ENCODE data around the gene MAP3K1. TPM values are rescaled to one million over a fixed set of nuclear protein-coding genes. Genes with fewer than 3 reads are reported as not detected.

MAP3K1 gene
- total and polyA plus RNA-seq, 2 experiments from 2014 or later: 9.5 to 14.4 TPM

DNA sequence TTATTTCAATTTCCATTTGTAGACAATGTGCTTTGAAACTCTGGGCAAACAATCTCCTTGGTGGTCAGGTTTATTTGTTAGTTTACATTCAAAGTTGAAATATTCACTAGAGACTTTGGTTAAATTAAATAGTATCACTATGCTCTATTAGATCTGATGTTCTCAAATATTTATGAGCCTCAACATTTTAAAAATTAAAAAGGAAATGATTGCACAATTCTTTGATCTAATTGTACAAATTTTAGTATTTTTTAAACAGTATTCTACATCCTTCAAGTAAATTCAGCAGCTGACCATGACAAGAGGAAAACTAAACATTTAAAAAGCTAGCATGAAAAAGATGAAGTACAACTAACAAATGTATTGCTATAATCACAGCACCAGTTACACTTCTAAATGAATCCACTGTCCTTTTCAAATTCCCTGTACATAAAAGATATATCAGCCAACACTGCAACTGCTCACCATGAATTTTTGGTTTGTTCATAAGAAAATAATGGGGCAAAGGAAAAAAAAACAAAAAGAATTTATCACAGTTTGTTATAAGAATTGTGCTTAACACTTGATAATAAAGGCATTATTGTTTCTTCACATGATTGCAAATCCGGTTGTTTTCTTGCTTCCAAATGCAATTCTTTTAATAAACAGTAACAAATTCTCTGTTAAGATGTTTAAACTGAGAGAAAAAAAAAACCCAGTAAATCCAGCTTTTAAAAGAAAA, 104.8 kb downstream of the MAP3K1 start:
- Mint-ChIP-seq H3K9me3 (peaks cover 15% of the 10 kb centered on the region), H3K27ac (no peak overlapping the region), H3K4me3 (no peak overlapping the region), H3K36me3 (ENCODE audit: low read depth) (peaks cover 48% of the 10 kb centered on the region), H3K27me3 (ENCODE audit: insufficient read depth, low read depth, poor library complexity) (no peaks in the 10 kb centered on the region), H3K4me1 (peaks cover 10% of the 10 kb centered on the region)
- Histone ChIP-seq H3K4me3 (no peak overlapping the region), H3K4me2 (no peak overlapping the region), H3K4me1 (ENCODE audit: insufficient read depth) (no peaks in the 10 kb centered on the region), H2AFZ (no peak overlapping the region), H3K27me3 (ENCODE audit: insufficient read depth) (no peaks in the 10 kb centered on the region), H4K20me1 (replicated peaks; ENCODE audit: insufficient read depth) (no peaks in the 10 kb centered on the region), H3K27ac (ENCODE audit: low read depth) (no peak overlapping the region), H3K79me2 (replicated peaks; ENCODE audit: insufficient read depth) (no peaks in the 10 kb centered on the region), H3F3A (replicated peaks; ENCODE audit: low read depth) (no peaks in the 10 kb centered on the region), H3K9me2 (ENCODE audit: insufficient read depth) (no peaks in the 10 kb centered on the region), H3K36me3 (ENCODE audit: insufficient read depth) (peaks cover 34% of the 10 kb centered on the region)
- ATAC-seq: no peak
- DNase-seq (ENCODE audit: low spot score): no peak
- TF ChIP-seq CREB1 (CRISPR knock-in tag; IDR thresholded peaks at IDR 0.05; ENCODE audit: low read depth) (no peak), ZNF331 (CRISPR knock-in tag; IDR thresholded peaks at IDR 0.05; ENCODE audit: low read depth) (no peak), NANOG (IDR thresholded peaks at IDR 0.05; ENCODE audit: borderline replicate concordance) (no peak), EZH2phosphoT487 (IDR thresholded peaks at IDR 0.05; ENCODE audit: unreplicated experiment) (no peak), JUNB (IDR thresholded peaks at IDR 0.05; ENCODE audit: unreplicated experiment) (no peak), ZNF114 (CRISPR knock-in tag; IDR thresholded peaks at IDR 0.05) (no peak), EZH2 (IDR thresholded peaks at IDR 0.05; ENCODE audit: low read depth, unreplicated experiment) (no peak), POLR2AphosphoS5 (IDR thresholded peaks at IDR 0.05; ENCODE audit: low read depth) (no peak), STAT1 (IDR thresholded peaks at IDR 0.05; ENCODE audit: unreplicated experiment) (no peak)
- TF ChIP-seq, protein P1, sequence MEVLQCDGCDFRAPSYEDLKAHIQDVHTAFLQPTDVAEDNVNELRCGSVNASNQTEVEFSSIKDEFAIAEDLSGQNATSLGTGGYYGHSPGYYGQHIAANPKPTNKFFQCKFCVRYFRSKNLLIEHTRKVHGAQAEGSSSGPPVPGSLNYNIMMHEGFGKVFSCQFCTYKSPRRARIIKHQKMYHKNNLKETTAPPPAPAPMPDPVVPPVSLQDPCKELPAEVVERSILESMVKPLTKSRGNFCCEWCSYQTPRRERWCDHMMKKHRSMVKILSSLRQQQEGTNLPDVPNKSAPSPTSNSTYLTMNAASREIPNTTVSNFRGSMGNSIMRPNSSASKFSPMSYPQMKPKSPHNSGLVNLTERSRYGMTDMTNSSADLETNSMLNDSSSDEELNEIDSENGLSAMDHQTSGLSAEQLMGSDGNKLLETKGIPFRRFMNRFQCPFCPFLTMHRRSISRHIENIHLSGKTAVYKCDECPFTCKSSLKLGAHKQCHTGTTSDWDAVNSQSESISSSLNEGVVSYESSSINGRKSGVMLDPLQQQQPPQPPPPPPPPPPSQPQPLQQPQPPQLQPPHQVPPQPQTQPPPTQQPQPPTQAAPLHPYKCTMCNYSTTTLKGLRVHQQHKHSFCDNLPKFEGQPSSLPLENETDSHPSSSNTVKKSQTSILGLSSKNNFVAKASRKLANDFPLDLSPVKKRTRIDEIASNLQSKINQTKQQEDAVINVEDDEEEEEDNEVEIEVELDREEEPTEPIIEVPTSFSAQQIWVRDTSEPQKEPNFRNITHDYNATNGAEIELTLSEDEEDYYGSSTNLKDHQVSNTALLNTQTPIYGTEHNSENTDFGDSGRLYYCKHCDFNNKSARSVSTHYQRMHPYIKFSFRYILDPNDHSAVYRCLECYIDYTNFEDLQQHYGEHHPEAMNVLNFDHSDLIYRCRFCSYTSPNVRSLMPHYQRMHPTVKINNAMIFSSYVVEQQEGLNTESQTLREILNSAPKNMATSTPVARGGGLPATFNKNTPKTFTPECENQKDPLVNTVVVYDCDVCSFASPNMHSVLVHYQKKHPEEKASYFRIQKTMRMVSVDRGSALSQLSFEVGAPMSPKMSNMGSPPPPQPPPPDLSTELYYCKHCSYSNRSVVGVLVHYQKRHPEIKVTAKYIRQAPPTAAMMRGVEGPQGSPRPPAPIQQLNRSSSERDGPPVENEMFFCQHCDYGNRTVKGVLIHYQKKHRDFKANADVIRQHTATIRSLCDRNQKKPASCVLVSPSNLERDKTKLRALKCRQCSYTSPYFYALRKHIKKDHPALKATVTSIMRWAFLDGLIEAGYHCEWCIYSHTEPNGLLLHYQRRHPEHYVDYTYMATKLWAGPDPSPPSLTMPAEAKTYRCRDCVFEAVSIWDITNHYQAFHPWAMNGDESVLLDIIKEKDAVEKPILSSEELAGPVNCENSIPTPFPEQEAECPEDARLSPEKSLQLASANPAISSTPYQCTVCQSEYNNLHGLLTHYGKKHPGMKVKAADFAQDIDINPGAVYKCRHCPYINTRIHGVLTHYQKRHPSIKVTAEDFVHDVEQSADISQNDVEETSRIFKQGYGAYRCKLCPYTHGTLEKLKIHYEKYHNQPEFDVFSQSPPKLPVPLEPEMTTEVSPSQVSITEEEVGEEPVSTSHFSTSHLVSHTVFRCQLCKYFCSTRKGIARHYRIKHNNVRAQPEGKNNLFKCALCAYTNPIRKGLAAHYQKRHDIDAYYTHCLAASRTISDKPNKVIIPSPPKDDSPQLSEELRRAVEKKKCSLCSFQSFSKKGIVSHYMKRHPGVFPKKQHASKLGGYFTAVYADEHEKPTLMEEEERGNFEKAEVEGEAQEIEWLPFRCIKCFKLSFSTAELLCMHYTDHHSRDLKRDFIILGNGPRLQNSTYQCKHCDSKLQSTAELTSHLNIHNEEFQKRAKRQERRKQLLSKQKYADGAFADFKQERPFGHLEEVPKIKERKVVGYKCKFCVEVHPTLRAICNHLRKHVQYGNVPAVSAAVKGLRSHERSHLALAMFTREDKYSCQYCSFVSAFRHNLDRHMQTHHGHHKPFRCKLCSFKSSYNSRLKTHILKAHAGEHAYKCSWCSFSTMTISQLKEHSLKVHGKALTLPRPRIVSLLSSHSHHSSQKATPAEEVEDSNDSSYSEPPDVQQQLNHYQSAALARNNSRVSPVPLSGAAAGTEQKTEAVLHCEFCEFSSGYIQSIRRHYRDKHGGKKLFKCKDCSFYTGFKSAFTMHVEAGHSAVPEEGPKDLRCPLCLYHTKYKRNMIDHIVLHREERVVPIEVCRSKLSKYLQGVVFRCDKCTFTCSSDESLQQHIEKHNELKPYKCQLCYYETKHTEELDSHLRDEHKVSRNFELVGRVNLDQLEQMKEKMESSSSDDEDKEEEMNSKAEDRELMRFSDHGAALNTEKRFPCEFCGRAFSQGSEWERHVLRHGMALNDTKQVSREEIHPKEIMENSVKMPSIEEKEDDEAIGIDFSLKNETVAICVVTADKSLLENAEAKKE (CRISPR knock-in tag; IDR thresholded peaks at IDR 0.05): no peak
- TF ChIP-seq, protein P2, sequence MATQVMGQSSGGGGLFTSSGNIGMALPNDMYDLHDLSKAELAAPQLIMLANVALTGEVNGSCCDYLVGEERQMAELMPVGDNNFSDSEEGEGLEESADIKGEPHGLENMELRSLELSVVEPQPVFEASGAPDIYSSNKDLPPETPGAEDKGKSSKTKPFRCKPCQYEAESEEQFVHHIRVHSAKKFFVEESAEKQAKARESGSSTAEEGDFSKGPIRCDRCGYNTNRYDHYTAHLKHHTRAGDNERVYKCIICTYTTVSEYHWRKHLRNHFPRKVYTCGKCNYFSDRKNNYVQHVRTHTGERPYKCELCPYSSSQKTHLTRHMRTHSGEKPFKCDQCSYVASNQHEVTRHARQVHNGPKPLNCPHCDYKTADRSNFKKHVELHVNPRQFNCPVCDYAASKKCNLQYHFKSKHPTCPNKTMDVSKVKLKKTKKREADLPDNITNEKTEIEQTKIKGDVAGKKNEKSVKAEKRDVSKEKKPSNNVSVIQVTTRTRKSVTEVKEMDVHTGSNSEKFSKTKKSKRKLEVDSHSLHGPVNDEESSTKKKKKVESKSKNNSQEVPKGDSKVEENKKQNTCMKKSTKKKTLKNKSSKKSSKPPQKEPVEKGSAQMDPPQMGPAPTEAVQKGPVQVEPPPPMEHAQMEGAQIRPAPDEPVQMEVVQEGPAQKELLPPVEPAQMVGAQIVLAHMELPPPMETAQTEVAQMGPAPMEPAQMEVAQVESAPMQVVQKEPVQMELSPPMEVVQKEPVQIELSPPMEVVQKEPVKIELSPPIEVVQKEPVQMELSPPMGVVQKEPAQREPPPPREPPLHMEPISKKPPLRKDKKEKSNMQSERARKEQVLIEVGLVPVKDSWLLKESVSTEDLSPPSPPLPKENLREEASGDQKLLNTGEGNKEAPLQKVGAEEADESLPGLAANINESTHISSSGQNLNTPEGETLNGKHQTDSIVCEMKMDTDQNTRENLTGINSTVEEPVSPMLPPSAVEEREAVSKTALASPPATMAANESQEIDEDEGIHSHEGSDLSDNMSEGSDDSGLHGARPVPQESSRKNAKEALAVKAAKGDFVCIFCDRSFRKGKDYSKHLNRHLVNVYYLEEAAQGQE (IDR thresholded peaks at IDR 0.05; ENCODE audit: unreplicated experiment): no peak
- TF ChIP-seq, protein P3, sequence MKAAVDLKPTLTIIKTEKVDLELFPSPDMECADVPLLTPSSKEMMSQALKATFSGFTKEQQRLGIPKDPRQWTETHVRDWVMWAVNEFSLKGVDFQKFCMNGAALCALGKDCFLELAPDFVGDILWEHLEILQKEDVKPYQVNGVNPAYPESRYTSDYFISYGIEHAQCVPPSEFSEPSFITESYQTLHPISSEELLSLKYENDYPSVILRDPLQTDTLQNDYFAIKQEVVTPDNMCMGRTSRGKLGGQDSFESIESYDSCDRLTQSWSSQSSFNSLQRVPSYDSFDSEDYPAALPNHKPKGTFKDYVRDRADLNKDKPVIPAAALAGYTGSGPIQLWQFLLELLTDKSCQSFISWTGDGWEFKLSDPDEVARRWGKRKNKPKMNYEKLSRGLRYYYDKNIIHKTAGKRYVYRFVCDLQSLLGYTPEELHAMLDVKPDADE (IDR thresholded peaks at IDR 0.05): no peak
- TF ChIP-seq, protein P4, sequence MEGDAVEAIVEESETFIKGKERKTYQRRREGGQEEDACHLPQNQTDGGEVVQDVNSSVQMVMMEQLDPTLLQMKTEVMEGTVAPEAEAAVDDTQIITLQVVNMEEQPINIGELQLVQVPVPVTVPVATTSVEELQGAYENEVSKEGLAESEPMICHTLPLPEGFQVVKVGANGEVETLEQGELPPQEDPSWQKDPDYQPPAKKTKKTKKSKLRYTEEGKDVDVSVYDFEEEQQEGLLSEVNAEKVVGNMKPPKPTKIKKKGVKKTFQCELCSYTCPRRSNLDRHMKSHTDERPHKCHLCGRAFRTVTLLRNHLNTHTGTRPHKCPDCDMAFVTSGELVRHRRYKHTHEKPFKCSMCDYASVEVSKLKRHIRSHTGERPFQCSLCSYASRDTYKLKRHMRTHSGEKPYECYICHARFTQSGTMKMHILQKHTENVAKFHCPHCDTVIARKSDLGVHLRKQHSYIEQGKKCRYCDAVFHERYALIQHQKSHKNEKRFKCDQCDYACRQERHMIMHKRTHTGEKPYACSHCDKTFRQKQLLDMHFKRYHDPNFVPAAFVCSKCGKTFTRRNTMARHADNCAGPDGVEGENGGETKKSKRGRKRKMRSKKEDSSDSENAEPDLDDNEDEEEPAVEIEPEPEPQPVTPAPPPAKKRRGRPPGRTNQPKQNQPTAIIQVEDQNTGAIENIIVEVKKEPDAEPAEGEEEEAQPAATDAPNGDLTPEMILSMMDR (conservative IDR thresholded peaks at IDR 0.05; ENCODE audit: low read depth in 2 of 2): no peak

All from GM23338 (cell line).